ENCODE results near the gene LEF1. TPM values are rescaled to one million over a fixed set of nuclear protein-coding genes. Genes with fewer than 3 reads are reported as not detected.

The LEF1 gene
- total and polyA plus RNA-seq, 2 donors (not counting 3 experiments of a cell fraction or from before 2014, with no cell fraction given), result 0.46 TPM; not detected in 1

Other genes starting within 250 kb of the LEF1 start
- gene CYP2U1, start 237.4 kb downstream of the LEF1 start, total RNA-seq, result 5.4 and 5.8 TPM in 2 replicates
- 2.7 and 2.9 TPM in 2 replicates for gene CYP2U1, start 237.4 kb downstream of the LEF1 start, polyA plus RNA-seq
- gene HADH, start 179.0 kb downstream of the LEF1 start, total RNA-seq, result 20.3 and 22.1 TPM in 2 replicates
- gene HADH, start 179.0 kb downstream of the LEF1 start, polyA plus RNA-seq, result 19.0 and 19.2 TPM in 2 replicates

Data from endothelial cell of umbilical vein (primary cell).